Activated CD8-positive, alpha-beta memory T cell treated with anti-CD3 and anti-CD28 coated beads for 1 hour (primary cell): ENCODE results near the gene CNBP.
"Not testable (repeated sequence)": the region's sequence is repeated elsewhere in the genome, so short reads cannot be mapped to it uniquely, and the experiment has no call there.

Experiments
- DNase-seq, 2 donors: peaks; one replicate each; pipeline ENCODE4 v3.0.0-alpha.2; 2020; ENCODE audit warnings: low read depth in 1 of 2; ENCODE audit errors: extremely low read depth in 1 of 2

CNBP gene

GRCh38 chr3:129185783-129186182 is 2.1 kb upstream of the CNBP start:
- no peak for DNase-seq

- not testable (repeated sequence) for DNase-seq
Observed at GRCh38 chr3:129184784-129185542, 1.3 kb upstream of the CNBP start.

GRCh38 chr3:129184396-129184657 is 631 bp upstream of the CNBP start:
- no peak for DNase-seq

GRCh38 chr3:129182390-129183185 is 1.1 kb downstream of the CNBP start:
- no peak for DNase-seq

GRCh38 chr3:129181819-129182218 is 1.9 kb downstream of the CNBP start:
- no peak for DNase-seq

GRCh38 chr3:129180461-129180860 is 3.2 kb downstream of the CNBP start:
- DNase-seq = no peak

GRCh38 chr3:129176051-129176450 is 7.6 kb downstream of the CNBP start:
- no peak for DNase-seq

GRCh38 chr3:129173725-129174124 is 10.0 kb downstream of the CNBP start:
- DNase-seq = no peak

- no peak for DNase-seq
Observed at GRCh38 chr3:129173206-129173605, 10.5 kb downstream of the CNBP start.

- no peak for DNase-seq
Observed at GRCh38 chr3:129166579-129167332, 16.9 kb downstream of the CNBP start.

GRCh38 chr3:129165594-129165993 is 18.1 kb downstream of the CNBP start:
- DNase-seq = not testable (repeated sequence)

GRCh38 chr3:129164500-129164899 is 19.2 kb downstream of the CNBP start:
- no peak for DNase-seq

GRCh38 chr3:129162729-129163579 is 20.7 kb downstream of the CNBP start:
- DNase-seq = no peak

GRCh38 chr3:129161860-129162271 is 21.8 kb downstream of the CNBP start:
- no peak for DNase-seq

GRCh38 chr3:129160891-129161859 is 22.5 kb downstream of the CNBP start, which contains the start of gene ISY1:
ISY1 (minus strand) TSS chr3:129161063; CDS start chr3:129160975, 88 bp downstream.
- peak; percentile 70 to 71 for DNase-seq

- no peak for DNase-seq
Observed at GRCh38 chr3:129144786-129145185, 38.9 kb downstream of the CNBP start.

- not testable (repeated sequence) for DNase-seq
Observed at GRCh38 chr3:129141011-129141410, 42.7 kb downstream of the CNBP start.

- DNase-seq = no peak
Observed at GRCh38 chr3:129139911-129140310, 43.8 kb downstream of the CNBP start.

GRCh38 chr3:129136275-129136674 is 47.4 kb downstream of the CNBP start:
- not testable (repeated sequence) for DNase-seq
